GM12872 (cell line): ENCODE measurements around the gene C1QL1.
A peak's percentile ranks its signal among the peaks of the same experiment; 100 is the strongest.

ENCODE experiments used
- CTCF ChIP-seq: IDR thresholded peaks from 3 replicates; pipeline ENCODE4 v1.5.1; 2011; ENCODE audit warnings: low read depth, mild to moderate bottlenecking, low read length, moderate library complexity; ENCODE audit not compliant: insufficient read depth

Gene C1QL1

DNA sequence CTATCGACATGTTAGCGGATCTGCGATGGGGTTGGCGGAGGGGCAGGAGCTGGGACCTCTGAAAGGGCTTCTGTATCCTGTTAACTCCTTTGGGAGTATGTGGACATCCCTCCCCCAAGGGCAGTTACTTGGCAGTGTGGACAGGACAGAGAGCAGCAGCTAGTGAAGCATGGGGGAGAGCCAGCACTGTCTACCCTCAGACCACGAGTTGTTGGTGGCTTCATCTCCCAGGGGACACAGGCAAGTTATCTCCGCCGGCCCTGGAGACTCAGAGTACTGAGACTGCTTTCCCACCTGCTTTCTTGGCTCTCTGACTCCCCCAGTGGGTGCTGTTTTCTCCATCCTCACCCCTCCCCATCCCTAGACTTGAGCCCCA lies 47.5 kb downstream of the C1QL1 start:
- no peak; the same call in 2 of the 3 replicates for TF ChIP-seq CTCF

DNA sequence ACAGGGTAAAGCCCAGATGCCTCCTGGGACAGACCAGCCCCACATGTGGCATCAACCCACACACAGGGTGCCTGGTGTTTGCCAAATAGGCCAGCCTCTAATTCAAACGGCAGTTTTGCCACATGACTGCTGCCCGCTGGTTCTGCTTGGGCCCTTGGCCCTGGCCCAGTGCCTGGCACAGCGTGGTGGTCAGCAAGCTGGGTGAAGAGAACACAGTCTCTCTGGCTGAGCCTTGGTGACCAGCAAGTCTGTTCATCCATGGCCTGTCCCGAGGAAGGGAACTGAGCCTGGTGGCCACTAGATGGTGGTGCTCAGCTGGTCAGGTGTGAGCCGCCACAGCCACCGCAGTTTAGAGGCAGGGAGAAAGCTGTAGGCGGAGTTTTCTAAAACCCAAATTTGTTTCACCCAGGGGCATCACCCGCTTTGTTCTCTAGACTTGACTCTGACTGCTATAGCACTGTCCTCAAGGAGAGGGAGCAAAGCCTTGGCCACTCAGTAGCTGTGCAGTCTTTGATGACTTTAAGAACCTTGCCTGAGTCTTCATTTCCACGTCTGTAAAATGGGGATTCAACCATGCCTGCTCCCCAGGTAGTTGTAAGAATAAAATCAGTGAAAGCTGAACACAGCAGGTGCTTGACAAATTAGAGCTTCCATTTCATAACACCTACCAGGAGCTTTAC lies 48.1 kb downstream of the C1QL1 start:
- peak; percentile 89 for TF ChIP-seq CTCF

DNA sequence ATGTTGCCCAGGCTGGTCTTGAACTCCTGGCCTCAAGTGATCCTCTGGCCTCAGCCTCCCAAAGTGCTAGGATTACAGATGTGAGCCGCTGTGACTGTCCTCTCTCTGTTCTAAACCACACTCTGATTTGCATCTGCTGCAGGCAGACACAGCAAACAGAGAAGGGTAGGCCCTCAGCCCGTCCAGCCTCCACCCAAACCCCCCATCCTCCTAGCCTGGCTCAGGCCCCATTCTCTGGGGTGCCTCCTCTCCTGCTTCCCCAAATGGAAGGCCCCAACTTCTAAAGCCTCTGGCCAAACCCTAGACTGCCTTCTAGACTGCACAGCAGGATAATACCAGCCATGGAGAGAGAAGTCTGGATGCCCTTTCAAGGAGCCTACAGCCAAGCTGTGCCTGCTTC lies 48.7 kb downstream of the C1QL1 start:
- no peak for TF ChIP-seq CTCF

DNA sequence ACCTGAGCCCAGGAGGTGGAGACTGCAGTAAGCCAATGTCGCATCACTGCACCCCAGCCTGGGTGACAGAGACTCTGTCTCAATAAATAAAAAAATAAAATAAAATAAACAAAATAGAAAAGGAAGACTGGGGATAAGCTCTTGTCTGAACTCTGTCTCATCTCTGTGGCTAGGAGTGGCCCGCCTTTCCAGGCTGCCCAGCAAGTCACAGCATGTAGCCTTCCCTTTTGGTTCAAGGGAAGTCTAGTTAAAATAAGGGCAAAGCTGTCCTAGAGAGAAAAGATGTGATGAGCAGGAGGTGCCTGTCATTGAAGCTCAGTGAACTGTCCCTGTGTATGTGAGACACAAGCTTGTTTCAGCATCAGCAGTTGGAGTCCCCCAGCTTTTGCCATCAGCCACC lies 50.1 kb downstream of the C1QL1 start:
- TF ChIP-seq CTCF = no peak

GRCh38 chr17:44917456-44917855 lies 50.6 kb downstream of the C1QL1 start:
- no peak for TF ChIP-seq CTCF

DNA sequence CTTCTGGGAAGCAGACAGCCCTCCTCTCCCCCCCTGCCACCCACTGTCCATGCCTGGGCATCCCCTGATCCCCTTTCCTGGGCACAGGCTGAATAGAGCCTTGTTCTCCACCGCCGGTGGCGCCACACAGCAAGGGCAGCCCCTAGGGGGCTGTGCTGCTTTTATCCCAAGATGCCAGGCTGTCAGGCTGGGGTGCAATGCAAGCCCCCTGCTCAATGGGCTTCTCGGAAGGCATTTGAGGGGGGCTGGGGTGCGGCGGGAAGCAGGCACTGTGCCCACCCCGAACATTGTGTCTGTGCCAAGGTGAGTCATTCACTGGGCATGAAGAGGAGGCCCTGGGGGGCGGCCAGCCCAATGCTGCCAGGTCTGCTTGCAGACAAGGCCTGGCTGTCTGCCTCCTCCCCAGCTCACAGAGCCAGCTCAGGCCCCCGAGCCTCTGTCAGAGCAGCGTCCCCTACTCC lies 51.3 kb downstream of the C1QL1 start:
- no peak for TF ChIP-seq CTCF

- no peak for TF ChIP-seq CTCF
Observed at GRCh38 chr17:44915862-44916780, 52.0 kb downstream of the C1QL1 start.
